ELF-1 (cell line): ENCODE data around the gene PADI2.

Experiments used
- DNase-seq: peaks from one replicate; pipeline ENCODE4 v3.0.0-alpha.2; 2016; ENCODE audit warnings: low read depth, low spot score

The PADI2 gene

GRCh38 chr1:17112496-17113236, 6.6 kb downstream of the PADI2 start:
- no peak for DNase-seq

- DNase-seq = no peak
Measured at GRCh38 chr1:17112076-17112475, 7.2 kb downstream of the PADI2 start.

- DNase-seq = no peak
Measured at GRCh38 chr1:17110555-17110926, 8.7 kb downstream of the PADI2 start.

- peak; percentile 67 for DNase-seq
Measured at GRCh38 chr1:17109892-17110554, 9.2 kb downstream of the PADI2 start.

- no peak for DNase-seq
Measured at GRCh38 chr1:17108786-17109185, 10.5 kb downstream of the PADI2 start.

GRCh38 chr1:17108360-17108759, 10.9 kb downstream of the PADI2 start:
- no peak for DNase-seq

GRCh38 chr1:17104782-17105181, 14.5 kb downstream of the PADI2 start:
- DNase-seq = no peak

- DNase-seq = no peak
Measured at GRCh38 chr1:17102232-17102631, 17.0 kb downstream of the PADI2 start.

GRCh38 chr1:17101261-17101660, 18.0 kb downstream of the PADI2 start:
- no peak for DNase-seq

GRCh38 chr1:17099616-17100340, 19.5 kb downstream of the PADI2 start:
- no peak for DNase-seq

- peak; percentile 42 for DNase-seq
Measured at GRCh38 chr1:17098446-17099317, 20.6 kb downstream of the PADI2 start.

- DNase-seq = peak; percentile 90
Measured at GRCh38 chr1:17097787-17098186, 21.5 kb downstream of the PADI2 start.

- no peak for DNase-seq
Measured at GRCh38 chr1:17097147-17097546, 22.1 kb downstream of the PADI2 start.

- DNase-seq = no peak
Measured at GRCh38 chr1:17096584-17096983, 22.7 kb downstream of the PADI2 start.

GRCh38 chr1:17095141-17095540, 24.1 kb downstream of the PADI2 start:
- DNase-seq = no peak

GRCh38 chr1:17094664-17095063, 24.6 kb downstream of the PADI2 start:
- DNase-seq = no peak

GRCh38 chr1:17093822-17094393, 25.3 kb downstream of the PADI2 start:
- no peak for DNase-seq

GRCh38 chr1:17091252-17091651, 28.0 kb downstream of the PADI2 start:
- no peak for DNase-seq

GRCh38 chr1:17089506-17089905, 29.7 kb downstream of the PADI2 start:
- DNase-seq = no peak

- no peak for DNase-seq
Measured at GRCh38 chr1:17086751-17087150, 32.5 kb downstream of the PADI2 start.

- DNase-seq = no peak
Measured at GRCh38 chr1:17084787-17085186, 34.5 kb downstream of the PADI2 start.
